Activated CD4-positive, alpha-beta T cell treated with anti-CD3 and anti-CD28 coated beads, Interleukin-2, amount 10 ng/mL, durations not matched to agents 24 days and 14 days (primary cell): Measurements from ENCODE around the gene TAS1R2. TPM values are rescaled to one million over a fixed set of nuclear protein-coding genes. Genes with fewer than 3 reads are reported as not detected.
"Not testable (repeated sequence)": the region's sequence is repeated elsewhere in the genome, so short reads cannot be mapped to it uniquely, and the experiment has no call there.

Experiments used
- DNase-seq: peaks from one replicate; pipeline ENCODE4 v3.0.0; 2022
- H3K27ac Mint-ChIP-seq: one replicate; pipeline ENCODE4 v1.8.0; 2022; ENCODE audit warnings: mild to moderate bottlenecking, mixed read lengths
- H3K27me3 Mint-ChIP-seq: one replicate; pipeline ENCODE4 v1.8.0; 2022; ENCODE audit warnings: mixed read lengths
- H3K36me3 Mint-ChIP-seq: one replicate; pipeline ENCODE4 v1.8.0; 2022; ENCODE audit warnings: low read depth, mild to moderate bottlenecking, mixed read lengths
- H3K4me1 Mint-ChIP-seq: one replicate; pipeline ENCODE4 v1.8.0; 2021; ENCODE audit warnings: mixed read lengths
- H3K4me3 Mint-ChIP-seq: one replicate; pipeline ENCODE4 v1.8.0; 2022; ENCODE audit warnings: mild to moderate bottlenecking, moderate library complexity, mixed read lengths
- H3K9me3 Mint-ChIP-seq: one replicate; pipeline ENCODE4 v1.8.0; 2021; ENCODE audit warnings: mixed read lengths
- intact Hi-C: fragments of 100-400 bp; cut with micrococcal nuclease; formaldehyde crosslinking; loops from one replicate; pipeline ENCODE4 v1.15.1; 2023
- total RNA-seq: library from RNA; stranded (reverse); gene quantifications from 2 replicates; pipeline ENCODE4 v1.2.3, GENCODE V29; 2022

TAS1R2 gene
- total RNA-seq, 1 donor from 2014 or later: not detected

- no peaks in the 10 kb centered on the region for H3K36me3 Mint-ChIP-seq
- no peak for DNase-seq
- H3K27me3 Mint-ChIP-seq: peaks cover 2% of the 10 kb centered on the region
- no peak overlapping the region for H3K27ac Mint-ChIP-seq
- H3K4me3 Mint-ChIP-seq: no peak overlapping the region
- H3K4me1 Mint-ChIP-seq: no peaks in the 10 kb centered on the region
- no peaks in the 10 kb centered on the region for H3K9me3 Mint-ChIP-seq
- intact Hi-C loops: no loop called here
These were observed 9.5 kb upstream of the TAS1R2 start for GRCh38 chr1:18868801-18869424.

- no peak for DNase-seq
- Mint-ChIP-seq H3K4me3 (no peak overlapping the region), H3K27me3 (peaks cover 2% of the 10 kb centered on the region), H3K27ac (no peak overlapping the region), H3K9me3 (no peaks in the 10 kb centered on the region), H3K4me1 (no peaks in the 10 kb centered on the region), H3K36me3 (no peaks in the 10 kb centered on the region)
- intact Hi-C loops: no loop called here
These were observed 8.9 kb upstream of the TAS1R2 start for GRCh38 chr1:18868354-18868753.

- H3K4me1 Mint-ChIP-seq: no peaks in the 10 kb centered on the region
- no peak overlapping the region for H3K4me3 Mint-ChIP-seq
- no peak for DNase-seq
- H3K27ac Mint-ChIP-seq: no peak overlapping the region
- intact Hi-C loops: no loop called here
- H3K36me3 Mint-ChIP-seq: no peaks in the 10 kb centered on the region
- no peaks in the 10 kb centered on the region for H3K9me3 Mint-ChIP-seq
- H3K27me3 Mint-ChIP-seq: peaks cover 2% of the 10 kb centered on the region
These were observed 7.4 kb upstream of the TAS1R2 start for GRCh38 chr1:18866846-18867245.

- Mint-ChIP-seq H3K36me3 (no peaks in the 10 kb centered on the region), H3K4me1 (no peaks in the 10 kb centered on the region), H3K4me3 (no peak overlapping the region), H3K27ac (no peak overlapping the region), H3K27me3 (peaks cover 2% of the 10 kb centered on the region), H3K9me3 (no peaks in the 10 kb centered on the region)
- intact Hi-C loops: no loop called here
- no peak for DNase-seq
These were observed 6.9 kb upstream of the TAS1R2 start for GRCh38 chr1:18866314-18866713.

- H3K36me3 Mint-ChIP-seq: no peaks in the 10 kb centered on the region
- H3K4me3 Mint-ChIP-seq: no peak overlapping the region
- no peak for DNase-seq
- no peak overlapping the region for H3K27ac Mint-ChIP-seq
- no peaks in the 10 kb centered on the region for H3K4me1 Mint-ChIP-seq
- H3K9me3 Mint-ChIP-seq: no peaks in the 10 kb centered on the region
- H3K27me3 Mint-ChIP-seq: peaks cover 2% of the 10 kb centered on the region
- intact Hi-C loops: no loop called here
These were observed 5.7 kb upstream of the TAS1R2 start for GRCh38 chr1:18865176-18865575.

- Mint-ChIP-seq H3K36me3 (no peaks in the 10 kb centered on the region), H3K27me3 (peaks cover 2% of the 10 kb centered on the region), H3K4me1 (no peaks in the 10 kb centered on the region), H3K27ac (no peak overlapping the region), H3K4me3 (no peak overlapping the region), H3K9me3 (no peaks in the 10 kb centered on the region)
- intact Hi-C loops: no loop called here
- no peak for DNase-seq
These were observed 2.1 kb upstream of the TAS1R2 start for GRCh38 chr1:18861590-18861989.

GRCh38 chr1:18861082-18861481, 1.6 kb upstream of the TAS1R2 start:
- no peak overlapping the region for H3K27ac Mint-ChIP-seq
- H3K36me3 Mint-ChIP-seq: no peaks in the 10 kb centered on the region
- peaks cover 2% of the 10 kb centered on the region for H3K27me3 Mint-ChIP-seq
- no peak for DNase-seq
- H3K9me3 Mint-ChIP-seq: no peaks in the 10 kb centered on the region
- intact Hi-C loops: no loop called here
- H3K4me3 Mint-ChIP-seq: no peak overlapping the region
- no peaks in the 10 kb centered on the region for H3K4me1 Mint-ChIP-seq

- H3K36me3 Mint-ChIP-seq: no peaks in the 10 kb centered on the region
- no peaks in the 10 kb centered on the region for H3K4me1 Mint-ChIP-seq
- no peak for DNase-seq
- H3K27me3 Mint-ChIP-seq: no peaks in the 10 kb centered on the region
- intact Hi-C loops: no loop called here
- no peaks in the 10 kb centered on the region for H3K9me3 Mint-ChIP-seq
- H3K27ac Mint-ChIP-seq: no peak overlapping the region
- no peak overlapping the region for H3K4me3 Mint-ChIP-seq
These were observed 1.3 kb downstream of the TAS1R2 start for GRCh38 chr1:18858070-18858688.

GRCh38 chr1:18856435-18856834, 3.0 kb downstream of the TAS1R2 start:
- no peak overlapping the region for H3K27ac Mint-ChIP-seq
- no peaks in the 10 kb centered on the region for H3K9me3 Mint-ChIP-seq
- no peaks in the 10 kb centered on the region for H3K4me1 Mint-ChIP-seq
- intact Hi-C loops: no loop called here
- H3K27me3 Mint-ChIP-seq: no peaks in the 10 kb centered on the region
- no peak overlapping the region for H3K4me3 Mint-ChIP-seq
- no peak for DNase-seq
- H3K36me3 Mint-ChIP-seq: no peaks in the 10 kb centered on the region

- Mint-ChIP-seq H3K4me1 (no peaks in the 10 kb centered on the region), H3K36me3 (no peaks in the 10 kb centered on the region), H3K4me3 (no peak overlapping the region), H3K27ac (no peak overlapping the region), H3K27me3 (no peaks in the 10 kb centered on the region), H3K9me3 (no peaks in the 10 kb centered on the region)
- no peak for DNase-seq
- intact Hi-C loops: no loop called here
These were observed 3.9 kb downstream of the TAS1R2 start for GRCh38 chr1:18855573-18855972.

GRCh38 chr1:18854331-18855025, 5.0 kb downstream of the TAS1R2 start:
- H3K27me3 Mint-ChIP-seq: no peaks in the 10 kb centered on the region
- intact Hi-C loops: no loop called here
- H3K27ac Mint-ChIP-seq: no peak overlapping the region
- H3K4me3 Mint-ChIP-seq: no peak overlapping the region
- no peak for DNase-seq
- H3K36me3 Mint-ChIP-seq: no peaks in the 10 kb centered on the region
- no peaks in the 10 kb centered on the region for H3K9me3 Mint-ChIP-seq
- no peaks in the 10 kb centered on the region for H3K4me1 Mint-ChIP-seq

- DNase-seq: no peak
- no peaks in the 10 kb centered on the region for H3K27me3 Mint-ChIP-seq
These were observed 7.0 kb downstream of the TAS1R2 start for GRCh38 chr1:18852501-18852900.

GRCh38 chr1:18849261-18849711, 10.2 kb downstream of the TAS1R2 start:
- H3K36me3 Mint-ChIP-seq: no peaks in the 10 kb centered on the region
- H3K27me3 Mint-ChIP-seq: peaks cover 5% of the 10 kb centered on the region
- H3K4me1 Mint-ChIP-seq: no peaks in the 10 kb centered on the region
- no peak overlapping the region for H3K27ac Mint-ChIP-seq
- intact Hi-C loops: no loop called here
- DNase-seq: no peak
- no peaks in the 10 kb centered on the region for H3K9me3 Mint-ChIP-seq
- H3K4me3 Mint-ChIP-seq: no peak overlapping the region

More at GRCh38 chr1:18852501-18852900, 7.0 kb downstream of the TAS1R2 start:
- Mint-ChIP-seq H3K4me1 (no peaks in the 10 kb centered on the region), H3K4me3 (no peak overlapping the region), H3K36me3 (no peaks in the 10 kb centered on the region), H3K27ac (no peak overlapping the region), H3K9me3 (no peaks in the 10 kb centered on the region)
- intact Hi-C loops: no loop called here

GRCh38 chr1:18847723-18848122, 11.7 kb downstream of the TAS1R2 start:
- H3K36me3 Mint-ChIP-seq, DNase-seq, H3K27ac Mint-ChIP-seq, H3K27me3 Mint-ChIP-seq, H3K4me3 Mint-ChIP-seq, intact Hi-C loops, H3K9me3 Mint-ChIP-seq, H3K4me1 Mint-ChIP-seq: not testable (repeated sequence)
